GM20000 (cell line): ENCODE measurements around the gene RBM23.
"Not testable (repeated sequence)": the region's sequence is repeated elsewhere in the genome, so short reads cannot be mapped to it uniquely, and the experiment has no call there.

Source experiments
- DNase-seq: peaks from one replicate; pipeline ENCODE4 v3.0.0; 2012; ENCODE audit warnings: low spot score
- TF ChIP-seq, protein P1 (sequence below): IDR thresholded peaks from 2 replicates; pipeline ENCODE4 v1.5.1; 2012; ENCODE audit warnings: mild to moderate bottlenecking, control low read depth; ENCODE audit errors: extremely low read depth, missing control alignments

RBM23 gene

DNA sequence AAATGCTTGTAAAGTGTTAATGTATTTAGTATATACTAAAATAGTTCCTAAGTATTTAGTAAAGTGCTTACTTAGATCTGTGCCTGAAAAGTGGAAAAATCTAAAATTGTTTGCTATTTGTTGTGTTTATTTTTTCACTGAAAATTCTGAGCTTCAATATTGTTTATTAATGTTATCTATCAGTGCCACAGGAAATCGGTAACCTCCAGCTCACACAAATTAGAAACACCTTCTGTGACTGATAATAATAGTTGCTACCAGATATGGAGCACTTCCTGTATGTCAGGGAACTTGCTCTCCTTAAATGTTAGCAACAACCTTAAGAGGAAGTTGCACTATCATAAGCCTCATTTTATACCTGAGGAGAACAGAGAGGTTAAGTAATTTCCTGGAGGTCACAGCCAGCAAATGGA is 48.1 kb downstream of the RBM23 start:
- no peak for DNase-seq

DNA sequence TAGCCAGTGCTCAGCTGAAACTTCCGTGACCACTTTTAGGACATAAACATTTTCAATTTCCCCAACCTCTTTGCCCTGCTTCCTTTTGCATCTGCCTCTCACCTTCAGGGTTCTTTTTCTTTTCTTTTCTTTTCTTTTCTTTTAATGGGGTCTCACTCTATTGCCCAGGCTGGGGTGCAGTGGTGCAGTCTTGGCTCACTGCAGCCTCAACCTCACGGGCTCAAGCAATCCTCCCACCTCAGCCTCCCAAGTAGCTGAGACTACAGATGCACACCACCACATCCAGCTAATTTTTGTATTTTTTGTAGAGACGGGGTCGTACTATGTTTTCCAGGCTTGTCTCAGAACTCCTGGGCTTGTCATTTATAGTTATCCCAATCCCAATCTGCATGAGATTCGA is 52.1 kb downstream of the RBM23 start:
- TF ChIP-seq, protein P1, sequence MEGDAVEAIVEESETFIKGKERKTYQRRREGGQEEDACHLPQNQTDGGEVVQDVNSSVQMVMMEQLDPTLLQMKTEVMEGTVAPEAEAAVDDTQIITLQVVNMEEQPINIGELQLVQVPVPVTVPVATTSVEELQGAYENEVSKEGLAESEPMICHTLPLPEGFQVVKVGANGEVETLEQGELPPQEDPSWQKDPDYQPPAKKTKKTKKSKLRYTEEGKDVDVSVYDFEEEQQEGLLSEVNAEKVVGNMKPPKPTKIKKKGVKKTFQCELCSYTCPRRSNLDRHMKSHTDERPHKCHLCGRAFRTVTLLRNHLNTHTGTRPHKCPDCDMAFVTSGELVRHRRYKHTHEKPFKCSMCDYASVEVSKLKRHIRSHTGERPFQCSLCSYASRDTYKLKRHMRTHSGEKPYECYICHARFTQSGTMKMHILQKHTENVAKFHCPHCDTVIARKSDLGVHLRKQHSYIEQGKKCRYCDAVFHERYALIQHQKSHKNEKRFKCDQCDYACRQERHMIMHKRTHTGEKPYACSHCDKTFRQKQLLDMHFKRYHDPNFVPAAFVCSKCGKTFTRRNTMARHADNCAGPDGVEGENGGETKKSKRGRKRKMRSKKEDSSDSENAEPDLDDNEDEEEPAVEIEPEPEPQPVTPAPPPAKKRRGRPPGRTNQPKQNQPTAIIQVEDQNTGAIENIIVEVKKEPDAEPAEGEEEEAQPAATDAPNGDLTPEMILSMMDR, result no peak
- DNase-seq, result no peak

More for the DNA sequence above, 48.1 kb downstream of the RBM23 start:
- TF ChIP-seq, protein P1, result no peak

DNA sequence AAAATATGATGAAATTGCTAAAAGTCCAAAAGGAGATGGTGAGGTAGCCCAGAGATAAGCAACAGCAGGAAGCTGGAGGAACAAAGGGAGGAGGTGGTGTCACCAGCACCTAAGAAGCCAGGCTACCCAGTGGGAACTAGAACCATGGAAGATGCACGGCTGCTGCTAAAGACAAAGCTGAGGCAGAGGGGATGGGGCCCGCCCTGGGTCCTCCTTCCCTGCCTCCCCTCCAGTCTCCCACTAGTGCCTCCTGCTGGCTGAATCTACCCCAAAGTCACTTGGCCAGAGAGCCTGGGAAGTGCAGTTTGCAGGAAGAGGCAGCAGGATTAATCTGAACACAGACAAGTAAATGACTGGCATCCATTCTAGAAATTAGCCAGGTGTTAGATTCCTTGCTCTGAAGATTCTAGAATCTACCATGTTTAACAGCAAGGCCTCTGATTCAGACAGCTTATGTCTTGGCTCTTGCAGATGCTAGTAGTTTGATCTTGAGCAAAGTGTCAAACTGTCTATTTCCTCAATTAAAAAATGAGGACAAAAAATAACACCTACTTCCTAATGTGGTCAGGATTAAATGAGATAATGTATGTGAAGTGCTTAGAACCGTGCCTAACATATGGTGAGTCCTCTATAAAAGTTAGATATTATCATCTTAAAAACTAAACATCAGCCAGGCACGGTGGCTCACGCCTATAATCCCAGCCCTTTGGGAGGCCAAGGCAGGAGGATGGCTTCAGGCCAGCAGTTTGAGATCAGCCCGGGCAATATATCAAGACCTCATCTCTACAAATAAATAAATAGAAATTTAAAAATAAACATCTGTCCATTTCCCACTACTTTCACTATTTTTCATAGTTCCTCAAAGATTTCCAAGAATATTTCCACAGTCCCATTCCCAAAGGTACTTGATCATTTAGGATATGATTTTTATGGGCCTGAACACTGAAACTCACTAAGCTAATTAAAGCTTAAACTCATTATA is 53.2 kb downstream of the RBM23 start:
- TF ChIP-seq, protein P1, result no peak
- no peak for DNase-seq

DNA sequence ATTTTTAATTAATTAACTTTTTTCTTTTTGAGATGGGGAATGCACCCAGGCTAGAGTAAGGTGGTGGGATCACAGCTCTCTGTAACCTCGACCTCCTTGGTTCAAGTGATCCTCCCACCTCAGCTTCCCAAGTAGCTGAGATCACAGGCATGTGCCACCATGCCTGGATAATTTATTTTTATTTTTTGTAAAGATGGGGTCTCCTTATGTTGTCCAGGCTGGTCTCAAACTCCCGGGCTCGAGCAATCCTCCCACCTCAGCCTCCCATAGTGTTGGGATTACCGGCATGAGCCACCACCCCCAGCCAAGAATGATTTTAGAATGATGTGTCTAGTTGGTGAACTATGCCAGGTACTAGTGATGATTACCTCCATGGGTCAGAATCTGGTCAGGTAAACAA is 54.0 kb downstream of the RBM23 start:
- TF ChIP-seq, protein P1, result no peak
- DNase-seq, result no peak

DNA sequence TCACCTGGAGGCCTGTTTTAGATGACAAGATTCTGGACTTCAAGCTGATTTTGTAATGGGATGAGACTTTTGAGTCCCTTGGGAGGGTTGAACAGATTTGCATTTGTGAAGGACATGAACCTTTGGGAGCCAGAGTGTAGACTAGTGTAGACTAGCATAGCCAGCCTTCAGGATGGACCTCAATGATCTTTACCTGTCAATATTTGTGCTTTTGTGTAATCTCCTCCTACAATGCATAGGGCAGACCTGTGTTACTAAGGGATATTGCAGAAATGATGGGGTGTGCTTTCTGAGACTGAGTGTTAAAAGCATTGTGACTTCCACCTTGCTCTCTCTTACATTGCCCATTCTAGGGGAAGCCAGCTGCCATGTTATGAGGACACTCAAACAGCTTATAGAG is 57.3 kb downstream of the RBM23 start:
- DNase-seq, result no peak
- TF ChIP-seq, protein P1, result no peak

DNA sequence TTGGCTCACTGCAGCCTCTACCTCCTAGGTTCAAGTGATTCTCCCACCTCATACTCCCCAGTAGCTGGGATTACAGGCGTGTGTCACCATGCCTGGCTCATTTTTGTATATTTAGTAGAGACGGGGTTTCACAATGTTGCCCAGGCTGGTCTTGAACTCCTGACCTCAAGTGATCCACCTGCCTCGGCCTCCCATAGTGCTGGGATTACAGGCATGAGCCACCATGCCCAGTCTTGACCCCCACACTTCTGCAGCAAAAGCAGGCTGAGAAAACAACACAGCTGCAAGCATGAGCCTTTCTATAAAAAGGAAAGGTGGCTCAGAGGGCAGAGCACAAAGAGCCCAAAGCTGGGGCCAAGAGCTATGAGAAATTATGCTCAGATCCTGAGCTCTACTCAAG is 58.6 kb downstream of the RBM23 start:
- DNase-seq, result not testable (repeated sequence)

DNA sequence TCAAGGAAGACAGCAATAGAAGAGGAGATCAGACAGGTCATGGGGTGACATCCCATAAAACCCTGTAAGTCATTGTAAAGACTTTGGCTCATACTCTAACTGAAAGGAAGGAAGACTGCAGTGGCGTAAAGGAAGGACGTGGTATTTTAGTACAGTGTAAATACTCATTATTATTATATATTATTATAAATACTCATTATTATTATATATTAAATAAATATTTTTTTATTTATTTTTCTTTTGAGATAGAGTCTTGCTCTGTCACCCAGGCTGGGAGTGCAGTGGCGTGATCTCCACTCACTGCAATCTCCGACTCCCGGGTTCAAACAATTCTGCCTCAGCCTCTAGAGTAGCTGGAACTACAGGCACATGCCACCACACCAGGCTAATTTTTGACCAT is 62.5 kb downstream of the RBM23 start:
- TF ChIP-seq, protein P1, result no peak
- DNase-seq, result no peak
